OCI-LY1 (cell line): ENCODE measurements around the gene ABLIM3.

Experiments
- CTCF ChIP-seq: fragments of 200-600 bp; sonication (generic), shearing (Covaris generic); IDR thresholded peaks from 2 replicates; pipeline ENCODE4 v1.5.1; 2017; ENCODE audit warnings: mild to moderate bottlenecking, antibody characterized with exemption, low read length, moderate library complexity, mixed read lengths
- EZH2 ChIP-seq: fragments of 200-600 bp; sonication (generic), shearing (Covaris generic); IDR thresholded peaks from 2 replicates; pipeline ENCODE4 v1.8.0; 2017; ENCODE audit warnings: borderline replicate concordance, mixed run types, mild to moderate bottlenecking, antibody characterized with exemption, low read length, moderate library complexity, mixed read lengths

- TF ChIP-seq CTCF (no peak), EZH2 (no peak)
Measured at GRCh38 chr5:149282027-149282965, 141.0 kb downstream of the ABLIM3 start.
